ENCODE data around the gene MMADHC.

MMADHC gene

GRCh38 chr2:149564983-149565382 is 22.6 kb downstream of the MMADHC start:
- no peak for DNase-seq
- in situ Hi-C loops (cut with HindIII; ENCODE audit: low pct_ligation_motif_present, low pct_unique_long_range_greater_than_20kb, low sequenced_read_pairs) = no loop called here

DNA sequence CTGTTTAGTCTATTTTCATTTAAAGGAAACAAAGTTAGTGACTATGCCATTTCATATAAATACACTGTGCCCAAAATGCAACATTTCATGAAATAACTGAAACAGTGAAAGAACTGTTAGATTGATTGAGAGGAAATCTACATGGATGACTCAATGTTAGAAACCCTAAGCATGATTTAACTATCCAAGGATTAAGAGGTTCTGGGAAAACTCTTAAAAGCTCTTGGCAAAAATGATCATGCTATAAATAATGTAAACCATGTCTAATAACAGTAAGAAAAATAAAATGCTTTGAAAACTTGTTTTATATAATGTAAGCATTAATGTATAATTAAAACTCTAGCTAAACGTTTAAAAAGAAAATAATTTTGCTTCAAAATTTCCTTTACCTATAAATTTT is 23.5 kb downstream of the MMADHC start:
- DNase-seq = no peak
- in situ Hi-C loops (cut with HindIII; ENCODE audit: low pct_ligation_motif_present, low pct_unique_long_range_greater_than_20kb, low sequenced_read_pairs) = no loop called here

- DNase-seq = peak; percentile 23
- in situ Hi-C loops (cut with HindIII; ENCODE audit: low pct_ligation_motif_present, low pct_unique_long_range_greater_than_20kb, low sequenced_read_pairs) = no loop called here
Measured at GRCh38 chr2:149562324-149562723, 25.3 kb downstream of the MMADHC start.

DNA sequence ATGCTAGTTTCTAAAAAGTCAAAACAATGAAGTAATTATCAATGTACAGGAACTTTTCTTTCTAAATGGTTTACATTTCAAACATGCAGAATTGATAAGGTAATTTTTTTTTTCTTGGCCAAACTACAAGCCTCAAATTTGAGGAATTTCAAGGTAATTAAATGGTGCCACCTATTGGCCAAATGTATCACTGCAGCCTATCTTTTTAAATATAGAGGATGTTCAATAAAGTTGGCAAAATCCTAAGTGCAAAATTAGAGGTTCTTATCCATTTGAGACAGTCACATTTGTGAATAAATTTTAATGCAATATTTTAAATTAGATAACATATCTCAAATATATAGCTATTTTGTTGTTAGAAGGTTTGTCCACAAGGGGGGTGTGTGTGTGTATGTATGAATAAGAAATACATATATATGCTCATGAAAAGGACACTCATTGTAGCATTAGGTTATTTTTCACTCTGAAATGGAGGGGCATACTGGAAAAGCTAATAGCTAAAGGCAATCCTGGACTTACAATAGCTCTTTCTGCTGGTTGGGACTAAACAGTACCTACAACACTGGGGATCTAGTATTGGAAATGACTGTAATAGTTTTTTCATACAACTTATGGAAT is 26.2 kb downstream of the MMADHC start:
- in situ Hi-C loops (cut with HindIII; ENCODE audit: low pct_ligation_motif_present, low pct_unique_long_range_greater_than_20kb, low sequenced_read_pairs) = no loop called here
- peak; percentile 47 for DNase-seq

DNA sequence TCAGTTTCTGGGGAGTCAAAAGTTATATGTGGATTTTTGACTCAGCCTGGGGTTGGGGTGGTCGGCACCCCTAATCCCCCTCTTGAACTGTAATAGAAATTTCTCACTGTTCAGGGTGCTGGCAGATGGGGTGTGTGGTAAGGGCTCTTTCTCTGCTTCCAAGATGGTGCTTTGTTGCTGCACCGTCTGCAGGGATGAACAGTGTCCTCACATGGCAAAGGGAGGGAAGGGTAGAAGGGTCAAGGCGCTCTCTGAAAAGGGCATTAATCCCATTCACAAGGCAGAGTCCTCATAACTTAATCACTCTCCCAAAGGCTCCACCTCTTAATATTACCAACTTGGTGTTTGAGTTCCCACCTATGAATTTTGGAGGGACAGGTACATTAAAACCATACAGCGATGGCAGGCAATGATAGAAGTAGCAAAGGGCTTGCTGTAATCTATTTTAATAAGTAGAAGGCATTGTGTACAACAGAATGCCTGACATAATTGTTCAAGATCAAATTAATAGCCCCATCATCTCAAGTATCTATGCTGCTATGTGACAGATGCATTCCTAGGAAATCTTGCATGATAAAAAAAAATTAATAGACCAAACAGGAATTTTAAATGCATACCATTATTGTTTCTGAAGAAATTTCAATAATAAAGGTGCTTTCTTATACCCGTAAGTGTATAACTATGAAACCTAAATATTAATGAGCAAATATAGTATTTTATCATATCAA is 28.1 kb downstream of the MMADHC start:
- DNase-seq = no peak
- in situ Hi-C loops (cut with HindIII; ENCODE audit: low pct_ligation_motif_present, low pct_unique_long_range_greater_than_20kb, low sequenced_read_pairs) = no loop called here

- in situ Hi-C loops (cut with HindIII; ENCODE audit: low pct_ligation_motif_present, low pct_unique_long_range_greater_than_20kb, low sequenced_read_pairs) = no loop called here
Measured at GRCh38 chr2:149556452-149556851, 31.1 kb downstream of the MMADHC start.

GRCh38 chr2:149552830-149553229 is 34.7 kb downstream of the MMADHC start:
- DNase-seq = no peak
- in situ Hi-C loops (cut with HindIII; ENCODE audit: low pct_ligation_motif_present, low pct_unique_long_range_greater_than_20kb, low sequenced_read_pairs) = no loop called here

More at GRCh38 chr2:149556452-149556851, 31.1 kb downstream of the MMADHC start:
- DNase-seq = no peak

- in situ Hi-C loops (cut with HindIII; ENCODE audit: low pct_ligation_motif_present, low pct_unique_long_range_greater_than_20kb, low sequenced_read_pairs) = no loop called here
- no peak for DNase-seq
Measured at GRCh38 chr2:149552226-149552625, 35.3 kb downstream of the MMADHC start.

GRCh38 chr2:149544692-149545091 is 42.9 kb downstream of the MMADHC start:
- no peak for DNase-seq
- in situ Hi-C loops (cut with HindIII; ENCODE audit: low pct_ligation_motif_present, low pct_unique_long_range_greater_than_20kb, low sequenced_read_pairs) = no loop called here

DNA sequence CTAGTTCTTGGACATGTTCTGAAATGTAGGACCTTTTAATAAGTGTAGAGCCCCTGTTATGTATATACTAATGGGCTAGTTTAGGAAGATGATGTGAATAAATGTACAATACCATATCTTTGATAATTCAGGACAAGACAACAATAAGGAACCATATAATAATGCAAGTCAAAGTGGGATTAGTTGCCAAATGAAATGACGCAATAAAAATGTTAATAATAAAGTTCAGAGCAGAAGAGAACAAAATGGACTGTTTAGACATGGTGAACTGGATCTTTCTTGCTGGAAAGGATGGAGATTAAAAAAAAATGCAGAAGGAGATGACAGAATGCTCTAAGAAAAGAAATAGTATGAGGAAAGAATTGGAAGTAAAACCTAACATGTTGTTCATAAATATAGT is 43.7 kb downstream of the MMADHC start:
- in situ Hi-C loops (cut with HindIII; ENCODE audit: low pct_ligation_motif_present, low pct_unique_long_range_greater_than_20kb, low sequenced_read_pairs) = no loop called here
- no peak for DNase-seq

GRCh38 chr2:149540138-149540537 is 47.4 kb downstream of the MMADHC start:
- in situ Hi-C loops (cut with HindIII; ENCODE audit: low pct_ligation_motif_present, low pct_unique_long_range_greater_than_20kb, low sequenced_read_pairs) = no loop called here

DNA sequence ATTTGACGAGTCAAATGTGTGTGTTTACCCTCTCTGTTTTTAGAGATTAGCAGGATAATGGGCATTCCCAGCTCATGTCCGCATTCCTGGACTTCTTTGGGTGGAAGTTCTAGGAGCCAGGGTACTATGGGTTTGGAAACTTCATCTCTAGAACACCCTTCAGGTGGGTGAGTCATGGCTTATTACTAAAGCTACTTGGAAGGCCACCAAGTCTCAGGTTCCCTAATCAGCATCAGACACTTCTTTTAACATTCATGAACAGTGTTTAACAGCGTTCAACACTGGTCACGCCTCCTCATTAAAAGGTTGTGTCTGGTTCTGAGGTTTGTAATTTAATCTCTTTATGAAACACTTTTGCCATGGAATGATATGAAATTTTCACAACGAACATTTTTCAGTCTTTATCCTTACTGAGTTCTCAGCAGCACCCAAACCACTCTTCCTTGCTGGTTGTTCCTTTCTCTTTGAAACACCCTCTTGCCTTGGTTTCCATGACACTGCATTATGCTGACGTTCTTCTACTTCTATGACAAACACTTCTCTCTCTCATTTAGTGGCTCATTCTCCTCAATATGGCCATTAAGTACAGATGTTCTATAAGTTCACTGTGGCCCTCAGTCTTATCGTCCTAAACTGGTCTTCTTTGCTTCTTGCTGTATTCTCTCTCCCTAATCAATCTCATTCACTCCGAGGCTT is 49.3 kb downstream of the MMADHC start:
- in situ Hi-C loops (cut with HindIII; ENCODE audit: low pct_ligation_motif_present, low pct_unique_long_range_greater_than_20kb, low sequenced_read_pairs) = no loop called here
- DNase-seq = no peak

More at GRCh38 chr2:149540138-149540537, 47.4 kb downstream of the MMADHC start:
- no peak for DNase-seq

DNA sequence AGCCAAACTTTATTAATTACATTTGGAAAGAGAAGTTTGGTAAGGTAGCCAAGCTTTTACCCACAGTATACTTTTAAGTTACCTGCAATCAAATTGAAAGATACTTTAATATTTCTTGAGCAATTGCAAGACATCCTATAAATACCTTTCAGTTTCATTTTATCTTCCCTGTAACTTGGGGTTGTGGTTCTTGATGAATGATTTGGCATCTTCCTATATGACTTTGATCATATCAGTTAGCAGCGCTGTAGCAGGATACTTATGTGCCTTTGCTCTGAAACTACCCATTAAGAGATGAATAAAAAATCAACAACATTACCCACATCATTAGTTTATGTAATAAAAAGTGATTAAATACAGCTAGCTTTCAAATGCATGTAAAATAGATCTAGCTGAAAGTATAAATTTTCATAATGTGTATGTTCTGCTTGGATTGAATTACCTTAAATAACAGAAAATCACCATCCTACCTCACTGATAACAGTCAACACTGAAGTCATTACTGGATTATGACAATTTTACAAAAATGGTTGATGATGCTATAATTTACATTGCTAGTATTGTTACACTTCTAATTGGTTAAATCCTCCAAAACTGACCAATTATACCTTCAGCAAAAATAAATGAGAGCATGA is 50.4 kb downstream of the MMADHC start:
- in situ Hi-C loops (cut with HindIII; ENCODE audit: low pct_ligation_motif_present, low pct_unique_long_range_greater_than_20kb, low sequenced_read_pairs) = no loop called here
- no peak for DNase-seq

DNA sequence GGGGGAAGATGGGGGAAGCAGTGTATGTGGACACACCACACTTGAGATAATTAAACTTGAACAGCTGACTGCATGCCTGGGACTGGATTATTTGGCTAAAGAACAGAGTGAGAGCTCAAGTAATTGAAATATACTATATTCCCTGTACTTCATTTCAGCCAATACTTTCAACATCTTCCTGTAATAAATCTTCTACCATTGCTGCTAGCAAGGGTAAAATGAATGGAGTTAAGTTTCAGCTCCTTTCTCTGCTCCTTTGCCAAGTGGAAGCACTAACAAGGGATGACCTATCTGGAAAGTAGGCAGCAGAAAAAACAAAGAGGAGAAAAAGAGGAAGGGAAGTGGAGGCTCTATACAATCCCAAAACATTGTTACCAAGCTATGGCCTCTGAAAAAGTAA is 50.9 kb downstream of the MMADHC start:
- DNase-seq = no peak
- in situ Hi-C loops (cut with HindIII; ENCODE audit: low pct_ligation_motif_present, low pct_unique_long_range_greater_than_20kb, low sequenced_read_pairs) = no loop called here

- DNase-seq = no peak
- in situ Hi-C loops (cut with HindIII; ENCODE audit: low pct_ligation_motif_present, low pct_unique_long_range_greater_than_20kb, low sequenced_read_pairs) = no loop called here
Measured at GRCh38 chr2:149534674-149535073, 52.9 kb downstream of the MMADHC start.

- in situ Hi-C loops (cut with HindIII; ENCODE audit: low pct_ligation_motif_present, low pct_unique_long_range_greater_than_20kb, low sequenced_read_pairs) = no loop called here
- no peak for DNase-seq
Measured at GRCh38 chr2:149528983-149529382, 58.6 kb downstream of the MMADHC start.

GRCh38 chr2:149527998-149528755 is 59.4 kb downstream of the MMADHC start:
- in situ Hi-C loops (cut with HindIII; ENCODE audit: low pct_ligation_motif_present, low pct_unique_long_range_greater_than_20kb, low sequenced_read_pairs) = no loop called here
- DNase-seq = no peak

DNA sequence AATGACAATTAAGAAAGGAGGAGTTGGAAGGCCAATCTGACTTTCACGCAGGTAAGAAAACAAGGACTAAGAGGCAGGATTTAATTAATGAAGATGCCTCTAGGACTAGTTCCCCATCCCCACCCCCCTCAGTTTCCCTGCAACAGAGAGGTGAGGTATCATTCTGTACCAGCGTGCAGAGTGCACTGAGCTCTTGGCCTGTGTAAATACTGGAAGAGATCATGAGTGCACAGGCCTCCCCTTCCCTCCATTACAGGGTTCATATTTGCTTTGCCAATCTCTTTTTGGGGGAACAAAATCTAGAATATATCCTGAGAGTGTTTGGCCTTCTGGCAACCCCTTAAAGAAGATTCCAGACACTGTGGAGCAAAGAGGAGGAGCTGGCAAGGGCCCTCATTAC is 60.9 kb downstream of the MMADHC start:
- in situ Hi-C loops (cut with HindIII; ENCODE audit: low pct_ligation_motif_present, low pct_unique_long_range_greater_than_20kb, low sequenced_read_pairs) = no loop called here
- DNase-seq = no peak

DNA sequence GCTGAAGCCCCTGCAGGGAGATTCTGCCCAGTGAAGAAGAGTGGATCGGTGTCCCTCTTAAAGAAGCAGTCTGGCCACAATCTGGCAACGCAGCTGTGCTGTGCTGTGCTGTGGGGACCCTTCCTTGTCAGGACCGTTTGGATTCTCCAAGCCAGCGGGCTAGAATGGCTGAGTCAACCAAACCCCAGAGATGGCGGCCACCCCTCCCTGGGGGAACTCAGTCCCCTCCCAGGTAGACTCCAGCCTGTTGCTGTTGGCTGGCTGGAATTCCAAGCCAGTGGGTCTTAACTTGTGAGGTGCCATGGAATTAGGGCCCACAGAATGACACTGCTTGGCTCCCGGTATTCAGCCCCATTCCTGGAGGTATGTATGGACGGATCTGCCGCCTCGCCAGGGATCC is 62.3 kb downstream of the MMADHC start:
- in situ Hi-C loops (cut with HindIII; ENCODE audit: low pct_ligation_motif_present, low pct_unique_long_range_greater_than_20kb, low sequenced_read_pairs) = no loop called here

More for the DNA sequence above, 62.3 kb downstream of the MMADHC start:
- no peak for DNase-seq
